Loucy (cell line): ENCODE measurements around the gene APOH.

Experiments used
- CTCF ChIP-seq: fragments of 200-600 bp; sonication (generic); conservative IDR thresholded peaks from 2 replicates; pipeline ENCODE4 v1.5.1; 2014; ENCODE audit warnings: mild to moderate bottlenecking, antibody characterized with exemption, low read length
- EZH2phosphoT487 ChIP-seq: fragments of 200-600 bp; IDR thresholded peaks from 2 replicates; pipeline ENCODE4 v1.6.1; 2018; ENCODE audit warnings: antibody characterized with exemption, mild to moderate bottlenecking, moderate library complexity, borderline replicate concordance

GRCh38 chr17:66255112-66255511 lies 25.9 kb upstream of the APOH start:
- peak; percentile 84 for TF ChIP-seq CTCF
- TF ChIP-seq EZH2phosphoT487, result no peak
